Activated CD4-positive, alpha-beta T cell treated with anti-CD3 and anti-CD28 coated beads for 36 hours (primary cell): ENCODE data around the gene DEPDC5. TPM values are rescaled to one million over a fixed set of nuclear protein-coding genes. Genes with fewer than 3 reads are reported as not detected.
"Not testable (repeated sequence)": the region's sequence is repeated elsewhere in the genome, so short reads cannot be mapped to it uniquely, and the experiment has no call there.

Experiments used
- ATAC-seq: fragments of 200-7000 bp; cut with Tn5 transposase; one replicate; pipeline ENCODE4 v1.10.0; 2021; ENCODE audit warnings: mild to moderate bottlenecking, moderate library complexity
- CTCF ChIA-PET: fragments of 350-600 bp; sonication (Branson Sonifier 250); formaldehyde crosslinking; loops from one replicate; lab custom pipeline; 2021; ENCODE audit warnings: antibody characterized with exemption; lab: Charles Lee
- POLR2A ChIA-PET: fragments of 350-600 bp; sonication (Branson Sonifier 250); formaldehyde crosslinking; loops from one replicate; lab custom pipeline; 2021; ENCODE audit warnings: antibody characterized with exemption, inconsistent platforms; lab: Charles Lee
- DNase-seq: peaks from one replicate; pipeline ENCODE4 v3.0.0-alpha.2; 2020
- H3K27ac Mint-ChIP-seq: one replicate; pipeline ENCODE4 v1.8.0; 2021; ENCODE audit warnings: mixed read lengths
- H3K27me3 Mint-ChIP-seq: one replicate; pipeline ENCODE4 v1.8.0; 2021; ENCODE audit warnings: mixed read lengths
- H3K36me3 Mint-ChIP-seq: one replicate; pipeline ENCODE4 v1.8.0; 2021; ENCODE audit warnings: low read depth, mixed read lengths
- H3K4me1 Mint-ChIP-seq: one replicate; pipeline ENCODE4 v1.8.0; 2021; ENCODE audit warnings: mixed read lengths
- H3K4me3 Mint-ChIP-seq: one replicate; pipeline ENCODE4 v1.8.0; 2021; ENCODE audit warnings: mild to moderate bottlenecking, moderate library complexity, mixed read lengths
- H3K9me3 Mint-ChIP-seq: one replicate; pipeline ENCODE4 v1.8.0; 2021; ENCODE audit warnings: low read depth, mixed read lengths
- intact Hi-C, 2 experiments: fragments of 100-400 bp; cut with DNase I in 1 of 2; cut with micrococcal nuclease in 1 of 2; formaldehyde crosslinking; loops; one replicate each; pipeline versions ENCODE4 v1.14.2 to v1.15.1; 2022 to 2024; cut with DNase I, micrococcal nuclease
- total RNA-seq, 2 experiments: library from RNA; stranded (reverse); gene quantifications; one replicate each; pipeline ENCODE4 v1.2.3, GENCODE V29; 2021

The DEPDC5 gene
- total RNA-seq, 2 experiments from 2014 or later, result 35.3 to 47.1 TPM

DNA sequence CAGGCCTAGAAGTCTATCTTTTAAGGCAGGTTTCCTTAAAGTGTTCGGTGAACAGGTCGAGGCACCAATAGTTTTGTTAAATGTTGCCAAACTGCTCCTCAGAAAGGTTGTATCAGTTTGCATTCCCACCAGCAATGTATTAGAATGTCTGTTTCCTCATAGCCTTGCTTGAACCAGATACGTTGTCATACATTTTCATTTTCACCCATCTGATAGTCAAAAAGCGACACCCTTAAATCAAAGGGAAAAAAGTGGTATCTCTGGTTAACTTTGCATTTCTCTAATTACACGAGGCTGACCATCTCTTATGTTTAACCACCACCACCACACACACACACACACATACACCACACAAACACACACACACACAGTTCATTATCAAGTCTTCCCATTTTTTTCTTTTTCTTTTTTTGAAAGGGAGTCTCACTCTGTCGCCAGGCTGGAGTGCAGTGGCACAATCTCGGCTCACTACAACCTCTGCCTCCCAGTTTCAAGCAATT, 20.2 kb upstream of the DEPDC5 start:
- Mint-ChIP-seq H3K27ac (peak overlapping the region; percentile 16), H3K36me3 (peaks cover 30% of the 10 kb centered on the region)
- intact Hi-C loops, result no loop called here

DNA sequence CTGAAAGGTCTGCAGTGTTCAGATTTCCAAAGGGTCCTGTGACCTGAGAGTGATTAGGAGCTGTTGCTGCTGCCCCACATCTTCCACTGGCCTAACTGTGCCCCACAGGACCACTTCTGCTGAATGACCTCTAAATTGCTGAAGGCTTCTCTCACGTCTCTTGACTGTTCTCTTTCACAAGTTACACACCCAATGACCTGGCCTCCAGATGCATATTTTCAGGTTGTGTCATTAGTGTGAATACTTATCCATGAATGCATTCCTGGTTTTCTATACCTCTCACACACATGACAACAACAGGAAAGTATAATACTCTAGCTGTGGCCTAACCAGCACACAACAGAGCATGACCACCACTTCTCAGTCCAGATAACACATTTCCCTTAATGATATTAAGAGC, 19.3 kb upstream of the DEPDC5 start:
- CTCF ChIA-PET, result no interaction called here
- no peak for ATAC-seq
- H3K4me1 Mint-ChIP-seq, result peaks cover 40% of the 10 kb centered on the region
- intact Hi-C loops, result no loop called here
- peaks cover 36% of the 10 kb centered on the region for H3K36me3 Mint-ChIP-seq
- H3K27ac Mint-ChIP-seq, result no peak overlapping the region
- no peaks in the 10 kb centered on the region for H3K27me3 Mint-ChIP-seq
- H3K9me3 Mint-ChIP-seq, result no peaks in the 10 kb centered on the region
- DNase-seq, result no peak
- no peak overlapping the region for H3K4me3 Mint-ChIP-seq
- POLR2A ChIA-PET, result no interaction called here

More for the DNA sequence above, 20.2 kb upstream of the DEPDC5 start:
- Mint-ChIP-seq H3K27me3 (no peaks in the 10 kb centered on the region), H3K4me3 (no peak overlapping the region), H3K9me3 (no peaks in the 10 kb centered on the region), H3K4me1 (peaks cover 33% of the 10 kb centered on the region)
- DNase-seq (no peak), ATAC-seq (peak; percentile 33)
- ChIA-PET CTCF (interaction anchor here (0.7 kb wide), 1 partner anchor 28 kb away, joined by 3 read pairs; no protein-coding TSS in a partner anchor), POLR2A (no interaction called here)

DNA sequence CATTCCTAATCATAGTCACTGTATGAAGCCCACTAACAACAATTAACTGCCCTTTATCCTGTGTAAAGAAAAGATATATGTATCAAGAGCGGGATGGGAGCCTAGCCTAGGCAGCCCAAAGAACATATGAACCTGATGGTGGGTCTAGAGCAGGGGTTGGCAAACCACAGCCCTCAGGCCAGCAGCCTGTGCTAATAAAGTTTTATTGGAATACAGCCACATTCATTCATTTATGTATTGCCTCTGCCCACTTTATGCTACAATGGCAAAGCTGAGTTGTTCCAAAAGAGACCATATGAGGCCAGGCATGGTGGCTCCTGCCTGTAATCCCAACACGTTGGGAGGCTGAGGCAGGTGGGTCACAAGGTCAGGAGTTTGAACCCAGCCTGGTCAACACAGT, 17.4 kb upstream of the DEPDC5 start:
- Mint-ChIP-seq H3K36me3 (peaks cover 41% of the 10 kb centered on the region), H3K4me3 (no peak overlapping the region), H3K27ac (no peak overlapping the region), H3K9me3 (no peaks in the 10 kb centered on the region), H3K27me3 (no peaks in the 10 kb centered on the region), H3K4me1 (peaks cover 45% of the 10 kb centered on the region)
- no peak for DNase-seq
- ChIA-PET POLR2A (no interaction called here), CTCF (no interaction called here)
- no peak for ATAC-seq
- intact Hi-C loops, result no loop called here

DNA sequence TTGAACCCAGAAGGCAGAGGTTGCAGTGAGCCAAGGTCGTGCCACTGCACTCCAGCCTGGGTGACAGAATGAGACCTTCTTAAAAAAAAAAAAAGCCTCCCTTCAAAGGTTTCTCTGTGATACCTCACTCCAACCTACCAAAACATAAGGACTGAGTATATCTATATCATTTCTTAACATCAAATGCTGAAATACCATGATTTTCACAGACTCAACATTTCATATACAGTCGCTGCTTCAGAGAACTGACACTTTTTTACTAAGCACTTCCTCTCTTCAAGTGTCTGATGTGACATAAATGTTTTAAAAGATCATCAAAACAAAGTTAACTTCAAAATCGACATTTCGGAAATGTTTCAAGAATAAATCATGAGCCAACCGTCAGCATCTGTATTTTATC, 15.9 kb upstream of the DEPDC5 start:
- peak; percentile 66 for ATAC-seq
- H3K4me3 Mint-ChIP-seq, result no peak overlapping the region
- peaks cover 51% of the 10 kb centered on the region for H3K4me1 Mint-ChIP-seq
- peaks cover 48% of the 10 kb centered on the region for H3K36me3 Mint-ChIP-seq
- ChIA-PET CTCF (interaction anchor here (0.6 to 0.9 kb wide), 2 partner anchors 10 to 111 kb away, joined by 3 to 4 read pairs; no protein-coding TSS in a partner anchor), POLR2A (no interaction called here)
- H3K27ac Mint-ChIP-seq, result peak overlapping the region; percentile 20
- intact Hi-C loops, result no loop called here
- no peaks in the 10 kb centered on the region for H3K27me3 Mint-ChIP-seq
- H3K9me3 Mint-ChIP-seq, result no peaks in the 10 kb centered on the region
- DNase-seq, result no peak

- CTCF ChIA-PET, result interaction anchor here (0.6 to 0.9 kb wide), 2 partner anchors 9 to 112 kb away, joined by 3 to 4 read pairs; no protein-coding TSS in a partner anchor
- H3K27ac Mint-ChIP-seq, result peak overlapping the region; percentile 20
- H3K4me3 Mint-ChIP-seq, result no peak overlapping the region
- H3K36me3 Mint-ChIP-seq, result peaks cover 46% of the 10 kb centered on the region
- H3K4me1 Mint-ChIP-seq, result peaks cover 47% of the 10 kb centered on the region
- POLR2A ChIA-PET, result interaction anchor here (0.6 kb wide), 1 partner anchor 8 kb away, joined by 3 read pairs; no protein-coding TSS in a partner anchor
- DNase-seq, result no peak
- no peak for ATAC-seq
- no peaks in the 10 kb centered on the region for H3K27me3 Mint-ChIP-seq
- H3K9me3 Mint-ChIP-seq, result no peaks in the 10 kb centered on the region
- intact Hi-C loops, result no loop called here
Measured at GRCh38 chr22:31738566-31738965, 15.3 kb upstream of the DEPDC5 start.

- ATAC-seq (no peak), DNase-seq (no peak)
- intact Hi-C loops, result loop anchor here in 1 of 2 experiments (5.0 kb wide), 1 partner anchor 42 kb away; no protein-coding TSS in a partner anchor
- ChIA-PET POLR2A (interaction anchor here (0.7 kb wide), 1 partner anchor 43 kb away, joined by 4 read pairs; no protein-coding TSS in a partner anchor), CTCF (interaction anchor here (0.6 to 0.7 kb wide), 2 partner anchors 127 to 211 kb away, joined by 3 read pairs; no protein-coding TSS in a partner anchor)
- Mint-ChIP-seq H3K9me3 (no peaks in the 10 kb centered on the region), H3K4me1 (peaks cover 40% of the 10 kb centered on the region), H3K36me3 (peaks cover 41% of the 10 kb centered on the region), H3K27me3 (no peaks in the 10 kb centered on the region), H3K4me3 (no peak overlapping the region), H3K27ac (peak overlapping the region; percentile 34)
Measured at GRCh38 chr22:31739795-31740201, 14.0 kb upstream of the DEPDC5 start.

- H3K27me3 Mint-ChIP-seq, DNase-seq, CTCF ChIA-PET, H3K4me3 Mint-ChIP-seq, ATAC-seq, H3K9me3 Mint-ChIP-seq: not testable (repeated sequence)
- peaks cover 40% of the 10 kb centered on the region for H3K4me1 Mint-ChIP-seq
- POLR2A ChIA-PET, result interaction anchor here (0.7 kb wide), 1 partner anchor 43 kb away, joined by 4 read pairs; no protein-coding TSS in a partner anchor
- H3K36me3 Mint-ChIP-seq, result peaks cover 39% of the 10 kb centered on the region
- peak overlapping the region; percentile 29 for H3K27ac Mint-ChIP-seq
- intact Hi-C loops, result loop anchor here in 1 of 2 experiments (5.0 kb wide), 1 partner anchor 43 kb away; no protein-coding TSS in a partner anchor
Measured at GRCh38 chr22:31740314-31740713, 13.5 kb upstream of the DEPDC5 start.

DNA sequence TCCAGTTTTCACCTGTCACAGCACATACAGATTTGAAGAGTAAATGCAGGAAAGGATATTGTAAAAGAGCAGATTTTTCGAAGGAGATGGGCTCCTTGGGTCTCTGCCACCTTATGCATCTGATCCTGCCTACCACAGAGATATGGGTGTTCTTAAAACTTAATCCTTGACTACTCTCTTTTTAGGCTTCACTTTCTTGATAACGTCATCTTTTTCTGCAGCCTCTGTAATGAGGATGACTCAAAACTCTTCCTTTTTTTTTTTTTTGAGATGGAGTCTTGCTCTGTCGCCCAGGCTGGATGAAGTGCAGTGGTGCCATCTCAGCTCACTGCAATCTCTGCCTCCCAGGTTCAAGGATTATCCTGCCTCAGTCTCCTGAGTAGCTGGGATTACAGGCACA, 11.7 kb upstream of the DEPDC5 start:
- ATAC-seq (no peak), DNase-seq (no peak)
- no peak overlapping the region for H3K4me3 Mint-ChIP-seq
- H3K36me3 Mint-ChIP-seq, result peaks cover 37% of the 10 kb centered on the region
- peaks cover 40% of the 10 kb centered on the region for H3K4me1 Mint-ChIP-seq
- no peaks in the 10 kb centered on the region for H3K9me3 Mint-ChIP-seq
- no peaks in the 10 kb centered on the region for H3K27me3 Mint-ChIP-seq
- H3K27ac Mint-ChIP-seq, result no peak overlapping the region
- CTCF ChIA-PET, result no interaction called here
- intact Hi-C loops, result loop anchor here in 1 of 2 experiments (5.0 kb wide), 1 partner anchor 45 kb away; no protein-coding TSS in a partner anchor
- POLR2A ChIA-PET, result no interaction called here

DNA sequence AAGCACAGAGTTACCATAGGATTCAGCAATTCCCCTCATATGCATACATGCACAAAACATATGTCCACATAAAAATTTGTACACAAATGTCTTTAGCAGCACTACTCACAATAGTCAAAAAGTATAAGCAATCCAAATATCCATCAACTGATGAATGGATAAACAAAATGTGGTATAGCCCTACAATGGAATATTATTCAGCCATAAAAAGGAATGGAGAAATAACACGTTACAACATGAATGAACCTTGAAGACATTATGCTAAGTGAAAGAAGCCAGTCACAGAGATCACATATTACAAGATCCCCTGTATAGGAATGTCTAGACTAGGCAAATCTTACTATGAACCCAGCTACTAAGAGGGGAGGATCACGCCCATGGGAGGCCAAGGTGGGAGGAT, 11.1 kb upstream of the DEPDC5 start:
- CTCF ChIA-PET, result no interaction called here
- peak overlapping the region; percentile 33 for H3K27ac Mint-ChIP-seq
- ATAC-seq (no peak), DNase-seq (no peak)
- peaks cover 44% of the 10 kb centered on the region for H3K4me1 Mint-ChIP-seq
- no peaks in the 10 kb centered on the region for H3K9me3 Mint-ChIP-seq
- H3K27me3 Mint-ChIP-seq, result no peaks in the 10 kb centered on the region
- H3K4me3 Mint-ChIP-seq, result no peak overlapping the region
- peaks cover 41% of the 10 kb centered on the region for H3K36me3 Mint-ChIP-seq
- POLR2A ChIA-PET, result no interaction called here
- intact Hi-C loops, result loop anchor here in 1 of 2 experiments (5.0 kb wide), 1 partner anchor 45 kb away; no protein-coding TSS in a partner anchor

GRCh38 chr22:31743871-31744270, 9.9 kb upstream of the DEPDC5 start:
- peaks cover 40% of the 10 kb centered on the region for H3K36me3 Mint-ChIP-seq
- no peak overlapping the region for H3K4me3 Mint-ChIP-seq
- POLR2A ChIA-PET, result interaction anchor here (0.6 to 0.7 kb wide), 3 partner anchors 36 to 411 kb away, joined by 3 to 4 read pairs (median 3); no protein-coding TSS in a partner anchor
- H3K27ac Mint-ChIP-seq, result no peak overlapping the region
- intact Hi-C loops, result loop anchor here in 1 of 2 experiments (5.0 kb wide), 1 partner anchor 47 kb away; no protein-coding TSS in a partner anchor
- H3K4me1 Mint-ChIP-seq, result peaks cover 44% of the 10 kb centered on the region
- no peak for ATAC-seq
- no peaks in the 10 kb centered on the region for H3K9me3 Mint-ChIP-seq
- DNase-seq, result no peak
- no peaks in the 10 kb centered on the region for H3K27me3 Mint-ChIP-seq
- CTCF ChIA-PET, result interaction anchor here (0.6 kb wide), 1 partner anchor 52 kb away, joined by 3 read pairs; no protein-coding TSS in a partner anchor

DNA sequence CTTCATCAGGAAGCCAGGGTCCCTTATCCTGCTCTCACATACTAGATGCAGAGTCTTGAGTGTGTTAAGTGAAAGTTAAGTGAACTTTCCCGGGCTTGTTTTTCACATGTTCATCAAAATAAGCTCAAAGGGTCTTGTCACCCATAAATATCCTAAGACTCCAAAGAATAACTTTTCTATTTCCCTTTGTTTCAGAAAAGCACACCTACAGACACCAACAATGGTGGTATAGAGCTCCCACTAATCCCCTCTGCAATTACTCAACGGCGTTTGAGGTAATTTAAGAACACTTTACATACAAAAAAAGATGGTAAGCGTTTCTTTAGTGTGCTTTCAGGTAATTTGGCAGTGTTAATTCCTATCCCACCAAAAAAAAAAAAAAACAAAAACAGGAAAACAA, 6.4 kb upstream of the DEPDC5 start:
- H3K36me3 Mint-ChIP-seq, result peaks cover 28% of the 10 kb centered on the region
- H3K4me3 Mint-ChIP-seq, result peak overlapping the region; percentile 89
- CTCF ChIA-PET, result interaction anchor here (0.7 to 1.2 kb wide), 2 partner anchors 9 to 139 kb away, joined by 3 to 4 read pairs; no protein-coding TSS in a partner anchor
- no peaks in the 10 kb centered on the region for H3K9me3 Mint-ChIP-seq
- H3K27me3 Mint-ChIP-seq, result no peaks in the 10 kb centered on the region
- POLR2A ChIA-PET, result no interaction called here
- peaks cover 37% of the 10 kb centered on the region for H3K4me1 Mint-ChIP-seq
- no peak overlapping the region for H3K27ac Mint-ChIP-seq
- no peak for ATAC-seq
- intact Hi-C loops, result loop anchor here in 1 of 2 experiments (5.0 kb wide), 1 partner anchor 1155 kb away; the partner anchor contains the start of gene PES1
- DNase-seq, result no peak
